ENCODE data around the gene ZPBP2.

The ZPBP2 gene

GRCh38 chr17:39915559-39915958, 47.6 kb downstream of the ZPBP2 start:
- ATAC-seq: no peak
- no peak for TF ChIP-seq GLIS3 (CRISPR knock-in tag; IDR thresholded peaks at IDR 0.05)
- TF ChIP-seq SNAI2 (CRISPR knock-in tag; IDR thresholded peaks at IDR 0.05): no peak
- TF ChIP-seq CSRNP3 (CRISPR knock-in tag; IDR thresholded peaks at IDR 0.05): no peak
- TF ChIP-seq ZNF8 (CRISPR knock-in tag; IDR thresholded peaks at IDR 0.05): no peak
- no peak for TF ChIP-seq TCF4 (CRISPR knock-in tag; IDR thresholded peaks at IDR 0.05; ENCODE audit: borderline replicate concordance)
- TF ChIP-seq ZFP3 (CRISPR knock-in tag; IDR thresholded peaks at IDR 0.05): no peak

- TF ChIP-seq CREB5 (CRISPR knock-in tag; IDR thresholded peaks at IDR 0.05; ENCODE audit: low read depth) (no peak), POU6F1 (CRISPR knock-in tag; IDR thresholded peaks at IDR 0.05; ENCODE audit: borderline replicate concordance, low read depth) (no peak), ZNF70 (CRISPR knock-in tag; IDR thresholded peaks at IDR 0.05) (no peak), ZNF565 (CRISPR knock-in tag; conservative IDR thresholded peaks at IDR 0.05; ENCODE audit: low read depth) (no peak)
- peak; percentile 47; the same call in 2 of the 3 replicates for ATAC-seq
Observed at GRCh38 chr17:39916918-39917317, 48.9 kb downstream of the ZPBP2 start.

- TF ChIP-seq SNAI2 (CRISPR knock-in tag; IDR thresholded peaks at IDR 0.05) (no peak), ZC3H10 (CRISPR knock-in tag; IDR thresholded peaks at IDR 0.05) (no peak), CREB5 (CRISPR knock-in tag; IDR thresholded peaks at IDR 0.05; ENCODE audit: low read depth) (no peak), TSHZ2 (CRISPR knock-in tag; IDR thresholded peaks at IDR 0.05) (no peak), ISL1 (CRISPR knock-in tag; IDR thresholded peaks at IDR 0.05) (no peak), ZNF8 (CRISPR knock-in tag; IDR thresholded peaks at IDR 0.05) (no peak)
- no peak for ATAC-seq
Observed at GRCh38 chr17:39919087-39919683, 51.2 kb downstream of the ZPBP2 start.

GRCh38 chr17:39920218-39921210, 52.5 kb downstream of the ZPBP2 start:
- TF ChIP-seq ZNF70 (CRISPR knock-in tag; IDR thresholded peaks at IDR 0.05) (no peak), TCF4 (CRISPR knock-in tag; IDR thresholded peaks at IDR 0.05; ENCODE audit: borderline replicate concordance) (no peak), ZNF565 (CRISPR knock-in tag; conservative IDR thresholded peaks at IDR 0.05; ENCODE audit: low read depth) (no peak), ZNF8 (CRISPR knock-in tag; IDR thresholded peaks at IDR 0.05) (no peak), ZFP3 (CRISPR knock-in tag; IDR thresholded peaks at IDR 0.05) (no peak), CSRNP3 (CRISPR knock-in tag; IDR thresholded peaks at IDR 0.05) (no peak), GLIS3 (CRISPR knock-in tag; IDR thresholded peaks at IDR 0.05) (no peak), ARNTL (CRISPR knock-in tag; IDR thresholded peaks at IDR 0.05; ENCODE audit: borderline replicate concordance, low read depth) (no peak), SNAI2 (CRISPR knock-in tag; IDR thresholded peaks at IDR 0.05) (no peak), ESRRG (CRISPR knock-in tag; IDR thresholded peaks at IDR 0.05) (no peak), ISL1 (CRISPR knock-in tag; IDR thresholded peaks at IDR 0.05) (no peak), OSR1 (CRISPR knock-in tag; IDR thresholded peaks at IDR 0.05) (no peak), POU6F1 (CRISPR knock-in tag; IDR thresholded peaks at IDR 0.05; ENCODE audit: borderline replicate concordance, low read depth) (no peak), RARB (CRISPR knock-in tag; IDR thresholded peaks at IDR 0.05) (no peak), ZFP30 (CRISPR knock-in tag; IDR thresholded peaks at IDR 0.05) (no peak), TOX (CRISPR knock-in tag; IDR thresholded peaks at IDR 0.05; ENCODE audit: borderline replicate concordance) (no peak)
- no peak for ATAC-seq

All from SK-N-SH treated with all-trans-retinoic acid at 6 μM for 48 hours (cell line).